Sciatic nerve (tissue), 2 donors: ENCODE results near the gene HOGA1. TPM values are rescaled to one million over a fixed set of nuclear protein-coding genes. Genes with fewer than 3 reads are reported as not detected.
"Not testable (repeated sequence)": the region's sequence is repeated elsewhere in the genome, so short reads cannot be mapped to it uniquely, and the experiment has no call there.

ENCODE experiments used
- ATAC-seq: fragments of 200-7000 bp; cut with Tn5 transposase; one replicate; pipeline ENCODE4 v1.9.1; 2020; ENCODE audit warnings: mild to moderate bottlenecking, moderate library complexity
- DNase-seq: peaks from one replicate; pipeline ENCODE4 v3.0.0-alpha.2; 2020; ENCODE audit warnings: low spot score
- intact Hi-C: fragments of 100-400 bp; cut with DNase I; formaldehyde crosslinking; loops from one replicate; pipeline ENCODE4 v1.14.2; 2022
- total RNA-seq: library from RNA; stranded (reverse); fragmentation: NEBNext Ultra II Directional; extraction: Animal tissue kit (Norgen Biotek cat#: 25700); gene quantifications from one replicate; pipeline ENCODE4 v1.2.1, GENCODE V29; 2021
- donor health status: DM: no; HTN: no; CAD: no.
- donor health status: DM: no; HTN: no; CAD: no.

The HOGA1 gene
- total RNA-seq, 1 donor from 2014 or later = 4.1 TPM

GRCh38 chr10:97573672-97574071 is 10.5 kb upstream of the HOGA1 start:
- DNase-seq = no peak
- no peak for ATAC-seq
- intact Hi-C loops = no loop called here

DNA sequence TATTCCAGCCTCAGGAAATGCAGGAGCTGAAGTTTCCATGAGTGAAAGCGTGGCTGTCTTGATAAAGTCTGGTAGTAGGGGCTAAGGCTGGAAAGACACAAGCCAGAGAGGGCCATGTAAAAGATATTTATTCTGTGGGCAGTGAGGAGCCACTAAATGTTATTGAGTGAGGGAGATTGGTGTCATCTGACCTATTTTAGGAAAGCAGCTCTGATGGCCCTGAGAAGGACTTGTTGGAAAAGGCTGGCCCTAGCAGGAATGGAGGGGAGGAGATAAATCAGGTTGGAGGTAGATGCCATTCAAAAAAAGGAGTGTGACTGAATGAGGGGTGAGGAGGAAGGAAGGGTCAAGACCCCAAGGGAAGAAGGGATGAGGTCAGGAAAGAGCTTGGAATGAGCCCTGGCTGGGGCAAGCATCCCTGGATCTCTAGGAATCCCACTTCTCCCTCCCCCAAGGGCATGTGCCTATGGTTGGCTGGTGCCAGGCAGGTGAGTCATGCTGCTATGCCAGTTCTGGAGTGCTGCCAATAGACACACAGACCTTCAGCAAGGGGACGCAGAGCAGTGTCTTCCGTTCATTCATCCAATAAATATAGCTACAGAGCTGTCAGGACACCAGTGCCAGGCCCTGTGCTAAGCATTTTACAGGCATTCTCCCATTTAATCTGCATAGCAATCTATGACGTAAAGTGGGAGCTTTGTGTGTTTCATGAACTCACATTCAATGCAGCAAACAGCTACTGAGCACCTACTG is 9.6 kb upstream of the HOGA1 start:
- no peak for ATAC-seq
- DNase-seq = no peak
- intact Hi-C loops = no loop called here

DNA sequence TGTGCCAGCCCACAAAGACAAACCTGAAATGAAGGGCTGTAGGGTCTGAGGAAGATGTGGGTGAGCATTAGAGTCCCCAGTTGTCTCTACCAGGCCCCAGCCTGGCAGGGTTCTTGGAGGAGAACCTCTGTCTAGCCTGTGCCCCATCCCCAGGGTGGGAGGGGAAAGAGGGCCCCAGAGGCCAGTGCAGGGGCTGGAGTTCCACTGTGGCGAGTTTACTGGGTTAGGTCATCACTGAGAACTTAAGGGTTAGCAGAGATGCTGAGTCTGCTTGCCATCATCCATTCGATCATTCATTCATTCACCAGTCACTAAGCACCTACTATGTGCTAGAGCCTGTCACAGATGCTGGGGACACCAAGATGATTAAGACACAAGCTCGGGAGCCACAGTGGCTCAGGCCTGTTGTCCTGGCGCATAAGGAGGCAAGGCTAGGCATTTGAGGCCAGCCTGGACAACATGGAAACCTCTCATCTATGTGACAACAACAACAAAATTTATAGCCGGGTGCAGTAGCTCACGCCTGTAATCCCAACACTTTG is 9.0 kb upstream of the HOGA1 start:
- ATAC-seq (no peak), DNase-seq (no peak)
- intact Hi-C loops = no loop called here

GRCh38 chr10:97576487-97576886 is 7.7 kb upstream of the HOGA1 start:
- intact Hi-C loops, ATAC-seq, DNase-seq: not testable (repeated sequence)

- ATAC-seq (no peak), DNase-seq (no peak)
- intact Hi-C loops = no loop called here
Observed at GRCh38 chr10:97577701-97578100, 6.5 kb upstream of the HOGA1 start.

DNA sequence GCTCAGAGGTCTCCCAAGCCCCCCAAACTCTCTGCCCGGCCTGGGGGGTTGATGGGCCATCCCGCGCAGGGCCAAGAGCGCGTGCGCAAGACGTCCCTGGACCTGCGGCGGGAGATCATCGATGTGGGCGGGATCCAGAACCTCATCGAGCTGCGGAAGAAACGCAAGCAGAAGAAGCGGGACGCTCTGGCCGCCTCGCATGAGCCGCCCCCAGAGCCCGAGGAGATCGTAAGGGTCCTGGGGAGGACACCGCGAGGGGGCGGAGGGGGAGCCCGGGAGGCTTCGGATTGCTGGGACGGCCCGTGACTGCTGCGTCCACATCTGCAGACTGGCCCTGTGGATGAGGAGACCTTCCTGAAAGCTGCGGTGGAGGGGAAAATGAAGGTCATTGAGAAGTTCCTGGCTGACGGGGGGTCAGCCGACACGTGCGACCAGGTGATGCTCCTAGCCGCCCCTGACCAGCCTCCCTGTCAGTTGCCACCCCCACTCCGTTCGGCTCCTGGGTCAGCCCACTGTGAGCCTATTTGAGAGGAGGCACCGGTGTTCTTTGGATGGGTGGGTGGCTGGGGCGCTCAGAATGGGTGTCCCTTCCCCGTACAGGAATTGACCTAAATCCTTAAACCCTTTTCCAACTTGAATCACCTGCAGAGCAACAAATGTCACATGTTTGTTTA is 5.9 kb upstream of the HOGA1 start:
- DNase-seq = no peak
- ATAC-seq = peak; percentile 38
- intact Hi-C loops = no loop called here

DNA sequence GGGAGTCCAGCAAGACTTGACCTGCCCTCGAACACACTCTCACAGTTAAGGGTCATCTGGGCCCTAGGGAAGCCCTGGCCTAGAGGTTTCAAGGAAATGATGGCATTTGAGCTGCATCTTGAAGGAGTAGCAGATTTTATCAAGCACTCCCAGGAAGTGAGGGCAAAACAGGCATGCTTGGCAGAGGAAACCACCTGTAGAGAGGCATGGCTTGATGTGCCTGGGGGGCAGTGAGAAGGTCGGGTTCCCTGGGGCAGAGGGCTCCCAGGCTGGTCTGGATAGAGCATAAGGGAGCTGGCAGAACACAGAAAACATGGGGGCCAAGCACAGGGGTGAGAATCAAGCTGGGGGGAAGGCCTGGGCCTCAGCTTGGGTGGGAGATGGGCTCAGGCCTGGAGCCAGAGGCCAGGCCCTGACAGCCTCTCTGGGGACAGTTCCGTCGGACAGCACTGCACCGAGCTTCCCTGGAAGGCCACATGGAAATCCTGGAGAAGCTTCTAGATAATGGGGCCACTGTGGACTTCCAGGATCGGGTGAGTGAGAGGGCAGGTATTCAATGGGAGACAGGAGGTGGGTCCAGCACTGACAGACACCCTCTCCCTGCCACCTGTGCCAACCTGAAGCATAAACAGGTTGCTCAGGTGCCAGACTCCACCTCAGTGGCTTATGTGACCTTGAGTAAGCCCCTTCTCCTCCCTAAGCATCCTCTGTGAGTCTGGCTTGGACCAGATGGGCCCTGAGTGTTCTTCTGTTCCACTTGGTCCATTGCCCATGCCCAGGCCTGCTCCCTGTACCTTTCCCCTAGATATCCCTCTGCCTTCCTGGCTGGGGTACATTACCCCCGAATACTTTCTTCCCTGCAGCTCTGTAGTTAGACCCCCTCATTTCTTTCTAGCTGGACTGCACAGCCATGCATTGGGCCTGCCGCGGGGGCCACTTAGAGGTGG is 3.5 kb upstream of the HOGA1 start:
- intact Hi-C loops = no loop called here
- ATAC-seq (no peak), DNase-seq (no peak)

- intact Hi-C loops = no loop called here
- ATAC-seq = no peak
- DNase-seq = no peak
Observed at GRCh38 chr10:97582169-97582568, 2.0 kb upstream of the HOGA1 start.

- no peak for DNase-seq
- no peak for ATAC-seq
- intact Hi-C loops = no loop called here
Observed at GRCh38 chr10:97583476-97583875, 713 bp upstream of the HOGA1 start.

GRCh38 chr10:97584798-97585438 is 729 bp downstream of the HOGA1 start:
- intact Hi-C loops = no loop called here
- DNase-seq (no peak), ATAC-seq (no peak)

DNA sequence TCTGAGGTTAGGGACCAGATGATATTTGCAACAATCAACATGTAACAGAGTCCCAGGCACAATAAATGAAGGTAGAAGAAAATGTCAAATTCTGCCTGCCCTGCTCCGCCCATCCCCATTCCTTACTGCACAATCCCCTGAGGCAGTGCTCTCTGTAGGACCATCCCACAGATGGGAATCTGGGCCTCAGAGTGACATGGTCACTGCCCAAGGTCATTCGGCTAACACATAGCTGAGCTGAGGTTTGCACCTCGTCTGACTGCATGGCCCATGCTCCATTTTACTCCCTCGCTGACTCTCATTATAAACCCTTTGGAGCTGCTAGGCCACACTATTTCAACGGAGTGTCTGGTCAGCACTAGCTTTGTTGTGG is 1.2 kb downstream of the HOGA1 start:
- no peak for ATAC-seq

DNA sequence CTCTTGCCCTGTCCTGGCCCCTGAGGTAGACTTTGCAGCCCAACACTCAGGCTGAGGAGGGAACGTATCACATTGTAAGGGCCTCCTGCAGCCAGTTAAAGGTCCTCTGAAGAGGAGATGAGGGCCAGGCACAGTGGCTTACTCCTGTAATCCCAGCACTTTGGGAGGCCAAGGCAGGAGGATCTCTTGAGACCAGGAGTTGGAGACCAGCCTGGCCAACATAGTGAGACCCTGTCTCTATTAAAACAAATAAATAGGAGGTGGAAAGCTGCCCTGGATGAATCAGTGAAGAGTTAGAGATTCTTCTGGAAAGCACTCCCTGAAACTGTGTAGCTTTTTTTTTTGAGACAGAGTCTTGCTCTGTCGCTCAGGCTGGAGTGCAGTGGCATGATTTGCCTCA is 3.0 kb downstream of the HOGA1 start:
- no peak for ATAC-seq
- DNase-seq = no peak
- intact Hi-C loops = no loop called here

More for the DNA sequence above, 1.2 kb downstream of the HOGA1 start:
- no peak for DNase-seq
- intact Hi-C loops = no loop called here

GRCh38 chr10:97589479-97589878 is 5.3 kb downstream of the HOGA1 start, which contains the start of gene C10orf62:
Gene C10orf62, plus strand, starts transcription at chr10:97589721. Its CDS starts 177 bp downstream, at chr10:97589898.
- DNase-seq = no peak
- no peak for ATAC-seq
- intact Hi-C loops = no loop called here

DNA sequence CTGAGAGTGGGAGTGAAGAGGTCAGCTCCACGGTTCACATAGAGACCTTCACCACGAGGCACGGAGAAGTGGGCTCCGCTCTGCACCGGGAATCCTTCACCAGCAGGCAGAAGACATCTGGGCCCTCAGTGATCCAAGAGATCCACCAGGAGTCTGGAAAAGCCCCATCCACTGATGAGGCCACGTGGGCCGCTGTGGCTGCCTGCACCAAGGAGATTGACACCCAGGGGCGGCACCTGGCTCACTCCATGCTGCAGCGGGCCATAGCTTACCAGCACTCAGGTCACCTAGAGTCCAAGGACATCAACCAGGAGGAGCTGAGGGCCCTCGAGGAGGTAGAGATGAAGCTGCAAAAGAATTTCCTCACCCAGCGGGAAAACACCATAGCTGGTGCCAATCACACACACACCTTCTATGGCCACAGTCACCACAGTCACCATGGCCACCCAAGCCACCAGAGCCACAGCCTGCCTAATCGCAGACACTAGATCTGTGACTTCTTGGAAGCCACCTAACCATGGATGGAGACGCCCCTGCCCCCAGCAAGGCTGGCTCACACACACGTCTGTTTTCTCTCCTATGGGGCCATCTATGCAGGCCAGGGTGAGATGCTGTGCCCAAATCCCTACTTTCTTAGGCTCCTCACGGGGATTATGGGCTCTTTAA is 6.0 kb downstream of the HOGA1 start:
- DNase-seq (no peak), ATAC-seq (no peak)
- intact Hi-C loops = no loop called here

DNA sequence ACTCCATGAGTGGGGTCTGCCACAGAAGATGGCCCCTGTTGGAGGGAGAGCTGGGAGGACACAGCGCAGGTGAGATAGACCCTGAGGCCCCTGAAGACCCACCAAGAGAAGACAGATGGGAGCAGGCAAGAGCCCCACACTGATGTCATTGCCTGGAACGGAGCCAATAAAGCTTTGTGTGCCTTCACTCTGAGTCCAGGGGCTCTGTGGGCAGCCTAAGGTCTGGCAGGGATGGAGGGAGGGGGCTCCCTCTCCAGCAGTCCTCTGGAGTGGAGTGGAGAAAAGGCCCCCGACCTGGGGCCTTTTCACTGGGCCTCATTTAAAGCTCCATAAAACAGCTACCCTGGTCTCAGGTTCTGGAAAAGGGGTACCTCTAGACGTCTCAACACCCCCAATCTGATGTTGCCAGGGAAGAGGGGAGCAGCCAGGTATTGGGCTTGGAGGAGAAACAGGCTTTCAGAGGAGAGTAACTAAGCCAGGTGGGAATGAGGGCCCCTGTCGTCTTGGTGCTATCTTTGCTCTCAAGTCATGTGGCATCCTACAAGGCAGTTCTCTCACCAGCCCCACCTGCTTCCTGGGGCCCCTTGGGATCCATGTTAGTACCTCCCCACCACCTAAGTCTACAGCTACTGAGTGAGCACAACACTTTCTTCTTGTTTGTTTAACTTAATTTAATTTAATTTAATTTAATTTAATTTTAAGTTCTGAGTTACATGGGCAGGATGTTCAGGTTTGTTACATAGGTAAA is 6.7 kb downstream of the HOGA1 start:
- intact Hi-C loops = no loop called here

GRCh38 chr10:97593421-97593820 is 9.2 kb downstream of the HOGA1 start:
- intact Hi-C loops = no loop called here
- ATAC-seq (no peak), DNase-seq (no peak)

More for the DNA sequence above, 6.7 kb downstream of the HOGA1 start:
- ATAC-seq (no peak), DNase-seq (no peak)
